Stimulated activated naive CD8-positive, alpha-beta T cell treated with anti-CD3 and anti-CD28 coated beads, Interleukin-15, Interleukin-2, amounts not matched to agents 100 ng/mL and 50 ng/mL, for 24 hours (primary cell): ENCODE data around the gene HSPA6.
"Not testable (repeated sequence)": the region's sequence is repeated elsewhere in the genome, so short reads cannot be mapped to it uniquely, and the experiment has no call there.

ENCODE experiments used
- H3K27ac Mint-ChIP-seq: one replicate; pipeline ENCODE4 v1.8.0; 2021; ENCODE audit warnings: mild to moderate bottlenecking, mixed read lengths
- H3K27me3 Mint-ChIP-seq: one replicate; pipeline ENCODE4 v1.8.0; 2021; ENCODE audit warnings: mixed read lengths
- H3K36me3 Mint-ChIP-seq: one replicate; pipeline ENCODE4 v1.8.0; 2021; ENCODE audit warnings: low read depth, mixed read lengths
- H3K4me1 Mint-ChIP-seq: one replicate; pipeline ENCODE4 v1.8.0; 2021; ENCODE audit warnings: low read depth, mixed read lengths
- H3K4me3 Mint-ChIP-seq: one replicate; pipeline ENCODE4 v1.8.0; 2021; ENCODE audit warnings: mild to moderate bottlenecking, mixed read lengths
- H3K9me3 Mint-ChIP-seq: one replicate; pipeline ENCODE4 v1.8.0; 2021; ENCODE audit warnings: mixed read lengths

HSPA6 gene

GRCh38 chr1:161523817-161524741, at the start of gene HSPA6:
HSPA6 (plus strand) TSS chr1:161524540; CDS start chr1:161524659, 119 bp downstream.
- Mint-ChIP-seq H3K4me1 (peaks cover 11% of the 10 kb centered on the region), H3K27me3 (peaks cover 18% of the 10 kb centered on the region), H3K4me3 (peak within 1 kb of the TSS; percentile 83), H3K27ac (peak within 1 kb of the TSS; percentile 88)
- not testable (repeated sequence) for H3K9me3 Mint-ChIP-seq, H3K36me3 Mint-ChIP-seq

GRCh38 chr1:161477711-161478110, 46.6 kb upstream of the HSPA6 start:
- peaks cover 47% of the 10 kb centered on the region for H3K27me3 Mint-ChIP-seq
- H3K27ac Mint-ChIP-seq, H3K36me3 Mint-ChIP-seq, H3K9me3 Mint-ChIP-seq, H3K4me3 Mint-ChIP-seq, H3K4me1 Mint-ChIP-seq: not testable (repeated sequence)

- H3K9me3 Mint-ChIP-seq: no peaks in the 10 kb centered on the region
- H3K27me3 Mint-ChIP-seq: peaks cover 39% of the 10 kb centered on the region
- no peaks in the 10 kb centered on the region for H3K4me1 Mint-ChIP-seq
- no peaks in the 10 kb centered on the region for H3K36me3 Mint-ChIP-seq
- no peak overlapping the region for H3K27ac Mint-ChIP-seq
- H3K4me3 Mint-ChIP-seq: no peak overlapping the region
Measured at GRCh38 chr1:161478985-161479384, 45.4 kb upstream of the HSPA6 start.

- Mint-ChIP-seq H3K27ac (no peak overlapping the region), H3K36me3 (no peaks in the 10 kb centered on the region), H3K27me3 (peaks cover 28% of the 10 kb centered on the region), H3K4me1 (no peaks in the 10 kb centered on the region), H3K4me3 (no peak overlapping the region), H3K9me3 (no peaks in the 10 kb centered on the region)
Measured at GRCh38 chr1:161480381-161481035, 43.8 kb upstream of the HSPA6 start.

- Mint-ChIP-seq H3K27me3 (peaks cover 25% of the 10 kb centered on the region), H3K4me3 (no peak overlapping the region), H3K4me1 (no peaks in the 10 kb centered on the region), H3K9me3 (no peaks in the 10 kb centered on the region), H3K27ac (no peak overlapping the region), H3K36me3 (no peaks in the 10 kb centered on the region)
Measured at GRCh38 chr1:161481624-161482392, 42.5 kb upstream of the HSPA6 start.

GRCh38 chr1:161482610-161483009, 41.7 kb upstream of the HSPA6 start:
- no peaks in the 10 kb centered on the region for H3K36me3 Mint-ChIP-seq
- peaks cover 25% of the 10 kb centered on the region for H3K27me3 Mint-ChIP-seq
- no peaks in the 10 kb centered on the region for H3K9me3 Mint-ChIP-seq
- H3K4me3 Mint-ChIP-seq: no peak overlapping the region
- H3K4me1 Mint-ChIP-seq: no peaks in the 10 kb centered on the region
- no peak overlapping the region for H3K27ac Mint-ChIP-seq

- Mint-ChIP-seq H3K4me1 (no peaks in the 10 kb centered on the region), H3K9me3 (no peaks in the 10 kb centered on the region), H3K27me3 (peaks cover 23% of the 10 kb centered on the region), H3K27ac (no peak overlapping the region), H3K36me3 (no peaks in the 10 kb centered on the region), H3K4me3 (no peak overlapping the region)
Measured at GRCh38 chr1:161483361-161483760, 41.0 kb upstream of the HSPA6 start.

- H3K36me3 Mint-ChIP-seq: no peaks in the 10 kb centered on the region
- H3K4me3 Mint-ChIP-seq: no peak overlapping the region
- H3K27ac Mint-ChIP-seq: no peak overlapping the region
- H3K9me3 Mint-ChIP-seq: no peaks in the 10 kb centered on the region
- peaks cover 30% of the 10 kb centered on the region for H3K27me3 Mint-ChIP-seq
- no peaks in the 10 kb centered on the region for H3K4me1 Mint-ChIP-seq
Measured at GRCh38 chr1:161484613-161485012, 39.7 kb upstream of the HSPA6 start.

GRCh38 chr1:161486806-161487741, 37.3 kb upstream of the HSPA6 start:
- Mint-ChIP-seq H3K4me3 (no peak overlapping the region), H3K4me1 (peaks cover 12% of the 10 kb centered on the region), H3K9me3 (no peaks in the 10 kb centered on the region), H3K27me3 (peaks cover 48% of the 10 kb centered on the region), H3K27ac (no peak overlapping the region), H3K36me3 (no peaks in the 10 kb centered on the region)

- Mint-ChIP-seq H3K4me3 (no peak overlapping the region), H3K4me1 (peaks cover 12% of the 10 kb centered on the region), H3K9me3 (no peaks in the 10 kb centered on the region), H3K36me3 (no peaks in the 10 kb centered on the region), H3K27me3 (peaks cover 62% of the 10 kb centered on the region), H3K27ac (no peak overlapping the region)
Measured at GRCh38 chr1:161491472-161491871, 32.9 kb upstream of the HSPA6 start.

GRCh38 chr1:161492827-161493226, 31.5 kb upstream of the HSPA6 start:
- Mint-ChIP-seq H3K27me3 (peaks cover 70% of the 10 kb centered on the region), H3K4me3 (no peak overlapping the region), H3K9me3 (no peaks in the 10 kb centered on the region), H3K27ac (peak overlapping the region; percentile 2), H3K36me3 (no peaks in the 10 kb centered on the region), H3K4me1 (peaks cover 12% of the 10 kb centered on the region)

- Mint-ChIP-seq H3K36me3 (no peaks in the 10 kb centered on the region), H3K4me3 (no peak overlapping the region), H3K4me1 (peaks cover 12% of the 10 kb centered on the region), H3K27ac (no peak overlapping the region), H3K9me3 (no peaks in the 10 kb centered on the region), H3K27me3 (peaks cover 69% of the 10 kb centered on the region)
Measured at GRCh38 chr1:161494091-161494735, 30.1 kb upstream of the HSPA6 start.

GRCh38 chr1:161495490-161495889, 28.9 kb upstream of the HSPA6 start:
- H3K4me1 Mint-ChIP-seq: peaks cover 19% of the 10 kb centered on the region
- peaks cover 68% of the 10 kb centered on the region for H3K27me3 Mint-ChIP-seq
- no peak overlapping the region for H3K27ac Mint-ChIP-seq
- no peaks in the 10 kb centered on the region for H3K36me3 Mint-ChIP-seq
- no peaks in the 10 kb centered on the region for H3K9me3 Mint-ChIP-seq
- no peak overlapping the region for H3K4me3 Mint-ChIP-seq

GRCh38 chr1:161497961-161498360, 26.4 kb upstream of the HSPA6 start:
- no peaks in the 10 kb centered on the region for H3K9me3 Mint-ChIP-seq
- H3K4me1 Mint-ChIP-seq: peaks cover 7% of the 10 kb centered on the region
- H3K36me3 Mint-ChIP-seq: no peaks in the 10 kb centered on the region
- H3K27ac Mint-ChIP-seq: no peak overlapping the region
- H3K4me3 Mint-ChIP-seq: no peak overlapping the region
- peaks cover 55% of the 10 kb centered on the region for H3K27me3 Mint-ChIP-seq
